ENCODE data around the gene BMP7. TPM values are rescaled to one million over a fixed set of nuclear protein-coding genes. Genes with fewer than 3 reads are reported as not detected.

The BMP7 gene
- total RNA-seq, 1 donor from 2014 or later, result not detected

GRCh38 chr20:57270204-57270984 is 4.0 kb upstream of the BMP7 start:
- Mint-ChIP-seq H3K4me1 (peaks cover 3% of the 10 kb centered on the region), H3K27me3 (peaks cover 50% of the 10 kb centered on the region), H3K36me3 (ENCODE audit: low read depth) (no peaks in the 10 kb centered on the region), H3K9me3 (no peaks in the 10 kb centered on the region), H3K27ac (no peak overlapping the region), H3K4me3 (no peak overlapping the region)
- intact Hi-C loops (cut with micrococcal nuclease), result no loop called here
- ATAC-seq (ENCODE audit: low read depth) (no peak), DNase-seq (no peak)
- CTCF ChIA-PET, result no interaction called here
- POLR2A ChIA-PET, result no interaction called here
- no peak for TF ChIP-seq CTCF (IDR thresholded peaks at IDR 0.05)

GRCh38 chr20:57269148-57269984 is 2.9 kb upstream of the BMP7 start:
- intact Hi-C loops (cut with micrococcal nuclease), result no loop called here
- DNase-seq, result no peak
- ChIA-PET CTCF (no interaction called here), POLR2A (no interaction called here)
- Mint-ChIP-seq H3K4me1 (peaks cover 3% of the 10 kb centered on the region), H3K27me3 (peaks cover 47% of the 10 kb centered on the region), H3K9me3 (no peaks in the 10 kb centered on the region), H3K27ac (no peak overlapping the region), H3K36me3 (ENCODE audit: low read depth) (no peaks in the 10 kb centered on the region), H3K4me3 (no peak overlapping the region)
- TF ChIP-seq CTCF (IDR thresholded peaks at IDR 0.05), result no peak
- no peak for ATAC-seq (ENCODE audit: low read depth)

- H3K27me3 Mint-ChIP-seq, result peaks cover 54% of the 10 kb centered on the region
- intact Hi-C loops (cut with micrococcal nuclease), result no loop called here
- DNase-seq, result no peak
- ChIA-PET CTCF (no interaction called here), POLR2A (no interaction called here)
- no peaks in the 10 kb centered on the region for H3K9me3 Mint-ChIP-seq
- H3K36me3 Mint-ChIP-seq (ENCODE audit: low read depth), result no peaks in the 10 kb centered on the region
- ATAC-seq (ENCODE audit: low read depth), result no peak
- no peak overlapping the region for H3K4me3 Mint-ChIP-seq
- H3K4me1 Mint-ChIP-seq, result peaks cover 3% of the 10 kb centered on the region
- no peak for TF ChIP-seq CTCF (IDR thresholded peaks at IDR 0.05)
- H3K27ac Mint-ChIP-seq, result no peak overlapping the region
Observed at GRCh38 chr20:57268399-57269076, 2.1 kb upstream of the BMP7 start.

- Mint-ChIP-seq H3K9me3 (no peaks in the 10 kb centered on the region), H3K4me1 (peaks cover 3% of the 10 kb centered on the region), H3K27me3 (peaks cover 63% of the 10 kb centered on the region), H3K27ac (no peak overlapping the region), H3K4me3 (no peak overlapping the region), H3K36me3 (ENCODE audit: low read depth) (no peaks in the 10 kb centered on the region)
- no peak for DNase-seq
- CTCF ChIA-PET, result no interaction called here
- no peak for TF ChIP-seq CTCF (IDR thresholded peaks at IDR 0.05)
- no peak for ATAC-seq (ENCODE audit: low read depth)
- intact Hi-C loops (cut with micrococcal nuclease), result no loop called here
- POLR2A ChIA-PET, result no interaction called here
Observed at GRCh38 chr20:57267158-57267821, 849 bp upstream of the BMP7 start.

- intact Hi-C loops (cut with micrococcal nuclease), result no loop called here
Observed at GRCh38 chr20:57265997-57266290, 497 bp downstream of the BMP7 start.

More at GRCh38 chr20:57265997-57266290, 497 bp downstream of the BMP7 start:
- Mint-ChIP-seq H3K4me3 (no peak overlapping the region), H3K36me3 (ENCODE audit: low read depth) (no peaks in the 10 kb centered on the region), H3K4me1 (peaks cover 3% of the 10 kb centered on the region), H3K9me3 (no peaks in the 10 kb centered on the region), H3K27ac (no peak overlapping the region), H3K27me3 (peaks cover 70% of the 10 kb centered on the region)
- ChIA-PET CTCF (no interaction called here), POLR2A (no interaction called here)
- no peak for DNase-seq
- no peak for TF ChIP-seq CTCF (IDR thresholded peaks at IDR 0.05)
- ATAC-seq (ENCODE audit: low read depth), result no peak
